ENCODE data around the gene CYB561. TPM values are rescaled to one million over a fixed set of nuclear protein-coding genes. Genes with fewer than 3 reads are reported as not detected.

The CYB561 gene
- total RNA-seq, 1 experiment from 2014 or later: 20.7 TPM

- H3K36me3 Mint-ChIP-seq (ENCODE audit: insufficient read depth in 1 of 3, low read depth in 3 of 3): no peaks in the 10 kb centered on the region; a peak in 1 of 7 replicates
- no peak overlapping the region for H2BK20ac ChIP-seq (ENCODE audit: low read depth, low read length, poor library complexity, severe bottlenecking)
- no peak overlapping the region for H2AFZ ChIP-seq (ENCODE audit: low read length)
- H3T11ph ChIP-seq (ENCODE audit: low read length): no peak overlapping the region
- no peak overlapping the region for H3K9ac ChIP-seq (ENCODE audit: extremely low read depth, insufficient read length, low read length)
- peaks cover 0 to 6% of the 10 kb centered on the region in 2 experiments; a peak in 2 of 4 replicates for H3K4me1 Mint-ChIP-seq
- TF ChIP-seq CTCF (conservative IDR thresholded peaks at IDR 0.05): 0 out of 3 replicates have a peak, but pooled peaks have one; percentile 30
- no peak overlapping the region for H3K4me3 Mint-ChIP-seq
- H3K27me3 Mint-ChIP-seq (ENCODE audit: low read depth): no peaks in the 10 kb centered on the region; the same call in 1 of the 2 replicates
- WGBS (ENCODE audit: extremely low coverage, insufficient read length, low lambda C conversion rate): no CpG with 5 or more reads among the region's 10 CpGs
- no peak overlapping the region for H3K27ac ChIP-seq (ENCODE audit: insufficient read length, low read depth, low read length)
- H3K18ac ChIP-seq (ENCODE audit: insufficient read length, low read depth, low read length): no peak overlapping the region
- peak overlapping the region in 1 of 3 experiments; percentile 11; a peak in 1 of 7 replicates for H3K27ac Mint-ChIP-seq
- peak; percentile 73 for DNase-seq
- no peaks in the 10 kb centered on the region for H4K20me1 ChIP-seq (ENCODE audit: control insufficient read depth, insufficient read depth, insufficient read length)
- H3K14ac ChIP-seq (ENCODE audit: insufficient read depth, low read length): no peak overlapping the region
- no peak overlapping the region for H4K91ac ChIP-seq (ENCODE audit: insufficient read length, low read depth, low read length)
- H2BK120ac ChIP-seq (ENCODE audit: low read depth, low read length, poor library complexity, severe bottlenecking): no peak overlapping the region
- H3K79me2 ChIP-seq (ENCODE audit: insufficient read depth, low read length): no peaks in the 10 kb centered on the region
- no peak overlapping the region for H2BK12ac ChIP-seq (ENCODE audit: insufficient read length, low read depth, low read length)
- no peaks in the 10 kb centered on the region for H3K9me3 Mint-ChIP-seq
- H4K8ac ChIP-seq (replicated peaks; ENCODE audit: insufficient read length, low read depth, low read length): no peak overlapping the region
- H3K27me3 ChIP-seq (ENCODE audit: insufficient read depth, low read length): no peaks in the 10 kb centered on the region
- H2BK5ac ChIP-seq (ENCODE audit: insufficient read length, low read length): no peak overlapping the region
- no peaks in the 10 kb centered on the region for H3K79me1 ChIP-seq (ENCODE audit: insufficient read depth, low read depth, low read length, poor library complexity, severe bottlenecking)
- H3K23me2 ChIP-seq (ENCODE audit: insufficient read length, low read depth, low read length, poor library complexity, severe bottlenecking): no peaks in the 10 kb centered on the region
- H2BK15ac ChIP-seq (ENCODE audit: low read depth, low read length): no peak overlapping the region
- H3K9me3 ChIP-seq (ENCODE audit: control insufficient read depth, low read depth, low read length): no peaks in the 10 kb centered on the region
- H3K56ac ChIP-seq (ENCODE audit: insufficient read length, low read depth, low read length): no peak overlapping the region
- H3K4me2 ChIP-seq (ENCODE audit: insufficient read depth, insufficient read length, low read length): no peak overlapping the region
- no peak overlapping the region for H3K23ac ChIP-seq (ENCODE audit: insufficient read length, low read depth, low read length)
- no peak overlapping the region for H4K5ac ChIP-seq (ENCODE audit: insufficient read length, low read depth, low read length)
- no peak overlapping the region for H2AK5ac ChIP-seq (ENCODE audit: insufficient read length, low read length)
- H3K4me1 ChIP-seq (ENCODE audit: insufficient read depth, low read length): no peaks in the 10 kb centered on the region
- no peak overlapping the region for H3K4ac ChIP-seq (ENCODE audit: low read depth, low read length)
These were observed 44.2 kb upstream of the CYB561 start for GRCh38 chr17:63490329-63490728.

All from H9 (cell line).